ENCODE results near the gene TP53TG3C. TPM values are rescaled to one million over a fixed set of nuclear protein-coding genes. Genes with fewer than 3 reads are reported as not detected.
"Not testable (repeated sequence)": the region's sequence is repeated elsewhere in the genome, so short reads cannot be mapped to it uniquely, and the experiment has no call there.

The TP53TG3C gene
- total RNA-seq = not detected in 2 replicates

GRCh38 chr16:33193926-33194325 is at the start of gene TP53TG3C:
TSS of gene TP53TG3C (plus strand) at chr16:33194226. CDS start at chr16:33194294, 68 bp downstream.
- intact Hi-C loops (cut with micrococcal nuclease) = not testable (repeated sequence)

Other genes with a start within 250 kb of the TP53TG3C start
- gene TP53TG3E, start 110.1 kb downstream of the TP53TG3C start, total RNA-seq = not detected in 2 replicates
- not detected in 2 replicates for gene TP53TG3B, start 166.6 kb downstream of the TP53TG3C start, total RNA-seq

All from T-helper 1 cell treated with Interleukin-12 subunit alpha and Interleukin-12 subunit beta and Interleukin-4 antibody, amounts not matched to agents 30 ng/mL and 1 ng/mL, for 36 hours (primary cell).